ENCODE measurements around the gene ZNF683.
"Not testable (repeated sequence)": the region's sequence is repeated elsewhere in the genome, so short reads cannot be mapped to it uniquely, and the experiment has no call there.

The ZNF683 gene

DNA sequence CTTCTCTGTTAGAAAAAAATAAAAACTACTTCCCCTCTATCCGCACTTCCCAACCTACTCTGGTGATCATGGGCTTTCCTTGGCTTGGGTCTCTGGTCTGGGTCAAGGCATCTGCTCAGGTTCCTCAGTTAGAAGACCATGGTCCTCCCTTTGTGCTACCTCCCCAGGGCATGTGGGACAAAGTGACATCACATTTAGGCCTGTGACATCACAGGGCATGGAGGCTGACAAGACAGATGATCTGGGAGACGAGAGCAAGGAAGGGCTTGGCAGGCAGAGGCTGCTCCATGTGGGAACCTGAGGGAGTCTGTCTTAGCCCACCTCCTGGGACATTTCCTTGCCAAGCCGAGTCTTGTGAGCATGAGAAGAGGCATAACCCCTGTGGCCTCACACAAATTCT, at the start of gene ZNF683:
TSS of gene ZNF683 (minus strand) at position 140 of the 400 bp plus-strand sequence. CDS start 4,179 bp downstream, outside the sequence.
- DNase-seq (ENCODE audit: low spot score): not testable (repeated sequence)

DNA sequence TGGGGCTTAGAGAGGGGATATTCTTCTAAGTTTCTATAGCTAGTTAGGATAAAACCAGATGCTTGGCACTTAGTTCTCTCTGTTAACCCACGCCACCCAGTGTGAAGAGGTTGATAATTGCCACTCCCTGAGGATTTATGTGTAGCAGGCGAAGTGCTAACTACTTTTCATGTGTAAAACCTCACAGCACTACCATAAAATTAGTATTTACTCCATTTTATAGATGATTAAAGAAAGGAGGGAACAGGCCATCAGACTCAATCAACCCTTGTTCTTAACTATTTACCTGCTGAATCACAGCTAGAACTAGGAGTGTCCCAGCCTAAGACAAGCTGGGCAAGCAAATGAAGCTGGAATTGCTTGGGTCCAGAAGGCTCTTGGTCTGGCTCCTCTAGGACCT, 46.9 kb upstream of the ZNF683 start:
- DNase-seq (ENCODE audit: low spot score): no peak

DNA sequence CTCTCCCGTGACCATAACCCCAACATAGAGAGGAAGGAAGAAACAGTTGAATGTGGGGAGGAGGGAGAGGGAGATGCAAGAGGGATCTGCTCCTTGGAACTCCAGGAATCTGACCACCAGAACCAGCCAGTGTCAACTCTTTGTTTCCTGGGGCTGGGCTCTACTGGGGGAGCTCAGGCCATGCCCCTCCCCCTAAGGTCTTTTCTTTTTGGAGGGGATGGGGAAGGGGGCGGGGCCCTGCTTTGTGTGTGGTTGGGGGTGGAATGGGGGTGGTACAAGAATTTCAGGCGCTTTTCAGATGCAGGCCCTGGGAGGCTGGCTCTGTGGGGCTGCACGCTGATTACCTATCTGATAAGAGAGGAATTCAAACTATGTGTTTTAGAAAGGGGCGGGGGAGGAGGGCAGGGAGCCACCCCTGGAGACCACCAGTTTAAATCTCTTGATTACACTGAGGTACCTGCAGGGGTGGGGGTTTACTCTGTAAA, 46.4 kb upstream of the ZNF683 start:
- DNase-seq (ENCODE audit: low spot score): no peak

DNA sequence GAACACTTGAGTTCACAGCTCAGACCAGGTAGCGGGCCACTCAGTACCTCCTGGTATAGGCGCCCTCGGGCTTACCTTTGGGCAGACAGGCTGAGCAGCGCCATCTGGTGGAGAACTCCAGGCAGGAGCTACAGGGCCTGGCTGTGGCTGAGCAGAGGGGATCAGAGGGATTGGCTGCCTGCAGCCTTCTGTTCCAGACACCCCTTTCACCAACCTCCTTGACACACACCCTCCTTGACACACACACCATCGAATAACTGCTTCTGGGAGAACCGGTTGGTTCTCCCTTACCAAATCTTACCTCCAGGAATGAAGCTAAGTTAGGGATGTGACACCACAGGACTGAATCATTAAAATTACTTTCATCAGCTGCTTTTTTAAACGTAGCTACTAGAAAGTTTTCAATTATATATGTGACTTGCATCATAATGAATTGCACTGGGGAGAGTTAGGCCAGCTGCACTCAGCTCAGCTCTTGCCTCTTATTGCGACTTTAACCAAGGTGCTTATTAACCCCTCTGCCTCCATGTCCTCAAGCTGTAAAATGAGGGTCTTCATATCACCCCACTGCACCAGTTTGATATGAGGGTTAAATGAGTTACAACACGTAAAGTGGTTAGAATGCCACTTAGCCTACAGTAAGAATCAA, 44.7 kb upstream of the ZNF683 start:
- DNase-seq (ENCODE audit: low spot score): peak; percentile 72

DNA sequence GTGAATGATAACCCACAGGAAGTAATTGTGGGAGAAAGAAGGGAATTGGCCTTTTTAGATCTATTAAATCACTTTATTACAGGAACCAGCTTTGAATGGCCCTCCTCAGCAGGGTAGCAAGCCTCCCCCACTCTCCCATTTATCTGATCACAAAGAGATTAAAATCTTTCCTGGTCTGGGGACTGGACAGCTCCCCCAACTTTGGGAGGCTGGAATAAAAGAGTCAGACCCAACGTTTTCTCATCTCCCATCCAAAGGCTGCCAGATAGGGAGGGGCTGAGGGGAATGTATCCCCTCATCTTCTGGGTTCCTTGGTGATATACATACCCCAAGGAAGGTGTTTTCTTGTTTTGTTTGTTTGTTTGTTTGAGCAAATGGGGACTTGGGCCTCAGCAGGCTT, 40.5 kb upstream of the ZNF683 start:
- DNase-seq (ENCODE audit: low spot score): no peak

- no peak for DNase-seq (ENCODE audit: low spot score)
These were observed 39.8 kb upstream of the ZNF683 start for GRCh38 chr1:26412180-26412840.

DNA sequence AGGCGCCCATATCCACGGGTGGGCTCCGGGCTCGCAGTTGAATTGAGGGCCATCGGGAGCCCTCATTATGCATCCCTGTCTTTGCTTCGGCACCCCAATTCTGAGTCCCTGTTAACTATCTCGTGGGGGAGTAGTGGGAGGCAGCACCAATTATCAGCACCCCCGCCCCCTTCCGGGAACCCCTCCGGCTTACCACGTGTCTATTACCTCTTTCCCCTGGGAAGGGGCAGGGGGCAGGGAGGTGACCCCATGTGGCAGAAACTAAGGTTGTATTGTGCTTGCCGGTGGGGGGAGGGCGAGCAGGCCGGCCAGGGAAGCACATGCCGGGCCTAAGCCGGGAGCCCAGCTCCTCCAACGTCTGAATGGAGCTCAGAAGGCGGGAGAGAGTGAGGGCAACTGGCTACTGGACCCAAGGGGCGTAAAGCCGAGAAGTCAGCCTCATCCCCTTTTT, 39.1 kb upstream of the ZNF683 start:
- no peak for DNase-seq (ENCODE audit: low spot score)

DNA sequence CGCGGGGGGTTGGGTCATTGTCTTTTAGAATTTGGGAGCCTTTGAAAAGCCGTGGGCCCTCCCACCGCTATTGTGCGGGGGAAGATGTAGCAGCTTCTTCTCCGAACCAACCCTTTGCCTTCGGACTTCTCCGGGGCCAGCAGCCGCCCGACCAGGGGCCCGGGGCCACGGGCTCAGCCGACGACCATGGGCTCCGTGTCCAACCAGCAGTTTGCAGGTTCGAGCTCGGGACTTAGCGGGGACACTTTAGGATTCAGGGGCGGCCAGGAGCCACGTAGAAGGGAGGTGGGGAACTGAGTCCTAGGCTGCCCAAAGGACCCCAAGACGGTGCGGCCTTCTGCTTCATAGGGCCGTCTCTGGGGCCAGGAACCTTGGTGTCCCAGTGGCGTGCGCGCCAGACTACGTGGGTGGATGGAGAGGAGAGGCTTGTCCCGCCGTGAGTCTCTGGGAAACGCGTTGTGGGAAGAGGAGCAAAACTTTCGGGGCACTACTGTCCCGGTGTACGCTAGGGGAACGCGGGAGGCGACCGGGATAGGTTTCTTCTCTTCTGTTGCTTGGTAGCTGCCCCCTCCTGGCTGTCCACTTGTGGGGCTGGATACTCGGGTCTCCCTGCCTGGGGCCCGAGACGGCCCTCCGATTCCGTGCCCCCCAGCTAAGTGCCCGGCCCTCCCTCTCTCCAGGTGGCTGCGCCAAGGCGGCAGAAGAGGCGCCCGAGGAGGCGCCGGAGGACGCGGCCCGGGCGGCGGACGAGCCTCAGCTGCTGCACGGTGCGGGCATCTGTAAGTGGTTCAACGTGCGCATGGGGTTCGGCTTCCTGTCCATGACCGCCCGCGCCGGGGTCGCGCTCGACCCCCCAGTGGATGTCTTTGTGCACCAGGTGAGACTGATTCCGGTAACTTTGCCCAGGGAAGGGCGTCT, 38.4 kb upstream of the ZNF683 start, which contains the start of gene LIN28A:
TSS of gene LIN28A (plus strand) at position 112 of the 918 bp plus-strand sequence. CDS start at position 187, 75 bp downstream.
- DNase-seq (ENCODE audit: low spot score): no peak

DNA sequence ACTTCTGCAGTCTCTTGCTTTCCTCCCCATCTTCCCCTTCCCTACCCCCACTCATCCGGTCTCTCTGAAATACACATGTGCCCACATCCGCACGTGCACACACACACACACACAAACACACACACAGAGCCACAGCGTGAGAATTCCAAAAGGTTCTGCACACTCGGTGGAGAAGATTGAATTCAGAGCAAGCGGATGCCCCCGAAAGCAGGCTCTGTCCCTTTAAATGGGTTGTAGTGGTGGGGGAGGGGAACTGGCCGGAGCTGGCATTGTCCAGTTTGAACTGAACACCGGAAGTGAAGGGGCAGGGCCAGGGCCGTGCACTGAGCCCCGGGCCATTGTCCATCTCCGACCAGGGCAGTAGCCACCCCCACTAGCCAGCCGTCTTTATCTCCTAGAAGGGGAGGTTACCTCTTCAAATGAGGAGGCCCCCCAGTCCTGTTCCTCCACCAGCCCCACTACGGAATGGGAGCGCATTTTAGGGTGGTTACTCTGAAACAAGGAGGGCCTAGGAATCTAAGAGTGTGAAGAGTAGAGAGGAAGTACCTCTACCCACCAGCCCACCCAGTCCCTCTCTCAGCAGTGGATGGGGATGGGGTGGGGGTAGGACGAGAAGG, 36.7 kb upstream of the ZNF683 start:
- DNase-seq (ENCODE audit: low spot score): no peak

DNA sequence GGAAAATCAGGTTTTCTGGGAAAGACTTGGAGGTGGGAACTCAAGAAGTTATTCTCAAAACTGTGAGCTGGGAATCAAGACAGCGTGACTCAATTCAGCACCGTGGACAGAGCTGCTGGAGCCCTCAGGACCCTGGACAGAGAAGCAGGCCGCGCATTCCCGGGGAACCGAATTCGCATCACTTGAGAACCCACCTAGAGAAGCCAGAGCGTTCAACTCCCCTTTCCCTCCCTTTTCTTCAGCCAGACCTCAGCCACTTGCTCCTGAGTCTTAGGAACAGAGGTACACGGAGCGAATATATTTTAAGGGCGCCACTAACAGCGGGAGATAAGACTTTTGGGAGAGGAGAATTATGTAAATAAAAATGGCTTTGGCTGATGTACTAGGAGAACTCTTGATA, 36.1 kb upstream of the ZNF683 start:
- peak; percentile 20 for DNase-seq (ENCODE audit: low spot score)

DNA sequence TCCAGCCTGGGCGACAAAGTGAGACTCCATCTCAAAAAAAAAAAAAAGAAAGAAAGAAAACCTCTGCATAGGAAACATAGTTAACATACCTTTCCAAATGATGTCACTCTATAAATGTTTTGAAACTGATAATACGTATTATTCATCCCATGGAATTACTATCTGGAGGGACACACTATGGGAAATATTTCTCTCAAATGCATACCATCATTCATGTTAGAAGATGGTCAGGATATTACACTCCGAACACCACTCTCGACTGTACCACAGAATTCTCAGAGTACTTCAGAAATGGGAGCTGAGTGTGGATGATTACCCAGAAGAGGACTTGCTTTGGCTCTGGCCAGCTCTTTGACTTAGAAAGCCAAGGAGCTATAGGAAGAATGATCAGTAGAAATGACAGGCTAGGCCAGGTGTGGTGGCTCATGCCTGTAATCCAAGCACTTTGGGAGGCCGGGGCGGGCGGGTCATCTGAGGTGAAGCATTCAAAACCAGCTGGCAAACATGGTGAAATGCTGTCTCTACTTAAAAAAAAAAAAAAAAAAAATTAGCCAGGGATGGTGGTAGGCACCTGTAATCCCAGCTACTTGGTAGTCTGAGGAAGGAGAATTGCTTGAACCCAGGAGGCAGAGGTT, 32.8 kb upstream of the ZNF683 start:
- DNase-seq (ENCODE audit: low spot score): no peak

GRCh38 chr1:26404641-26405040, 32.1 kb upstream of the ZNF683 start:
- DNase-seq (ENCODE audit: low spot score): no peak

DNA sequence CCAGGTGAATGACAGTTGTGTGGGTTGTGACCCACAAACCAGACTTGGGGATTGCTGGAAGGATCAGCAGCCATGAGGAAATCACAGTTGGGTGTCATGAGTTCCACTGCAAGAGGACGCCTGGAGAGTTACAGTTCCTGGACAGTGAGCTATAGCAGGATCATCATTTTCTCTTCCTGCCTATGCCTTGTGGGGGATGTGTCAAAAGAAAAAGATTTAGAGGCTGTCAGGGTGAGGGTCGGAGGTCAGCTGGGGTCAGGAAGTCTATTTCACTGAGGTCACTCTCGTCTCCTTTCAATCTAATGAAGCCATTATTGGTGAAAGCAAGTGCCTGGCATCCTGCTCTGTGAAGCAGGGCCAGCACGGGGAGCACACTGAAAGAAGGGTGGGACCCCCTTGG, 31.1 kb upstream of the ZNF683 start:
- no peak for DNase-seq (ENCODE audit: low spot score)

- no peak for DNase-seq (ENCODE audit: low spot score)
These were observed 29.3 kb upstream of the ZNF683 start for GRCh38 chr1:26401891-26402290.

GRCh38 chr1:26399034-26399433, 26.5 kb upstream of the ZNF683 start:
- DNase-seq (ENCODE audit: low spot score): no peak

DNA sequence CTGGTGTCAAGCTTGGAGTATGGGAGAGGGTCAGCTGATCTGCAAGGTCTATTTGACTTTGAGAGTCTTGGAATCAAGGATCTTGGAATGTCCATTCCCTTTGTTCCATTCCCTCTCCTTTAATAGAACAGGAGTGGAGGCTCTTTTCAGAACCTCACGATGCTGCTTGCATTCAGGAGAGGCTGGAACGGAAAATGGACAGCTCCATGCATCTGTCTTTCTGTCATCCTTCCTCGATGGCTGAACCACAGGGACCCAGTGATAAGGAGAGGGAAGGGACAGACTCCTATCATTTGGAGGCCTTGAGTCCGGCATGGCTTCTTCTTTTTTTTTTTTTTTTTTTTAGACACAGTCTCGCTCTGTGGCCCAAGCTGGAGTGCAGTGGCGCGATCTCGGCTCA, 23.2 kb upstream of the ZNF683 start:
- no peak for DNase-seq (ENCODE audit: low spot score)

DNA sequence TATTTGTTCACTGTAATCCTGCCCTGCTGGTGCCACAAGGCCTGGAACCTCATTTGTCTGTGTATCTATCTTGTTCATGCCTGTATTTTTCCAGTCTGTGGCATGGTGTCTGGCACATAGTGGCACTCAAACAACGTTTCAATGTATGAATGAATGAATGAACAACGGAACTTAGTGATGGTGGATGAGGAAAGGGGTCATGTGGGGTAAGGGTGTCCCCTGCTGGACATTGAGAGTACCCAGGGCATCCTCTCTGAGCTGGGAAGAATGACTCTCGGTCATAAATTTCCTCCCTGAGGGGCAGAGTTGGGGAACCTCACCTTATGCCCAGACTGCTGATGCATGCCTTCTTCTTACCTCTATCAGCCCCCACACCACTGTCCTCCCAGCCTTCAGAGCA, 18.9 kb upstream of the ZNF683 start:
- DNase-seq (ENCODE audit: low spot score): peak; percentile 62

GRCh38 chr1:26389604-26390247, 17.2 kb upstream of the ZNF683 start:
- no peak for DNase-seq (ENCODE audit: low spot score)

GRCh38 chr1:26388791-26389445, 16.4 kb upstream of the ZNF683 start:
- DNase-seq (ENCODE audit: low spot score): no peak

DNA sequence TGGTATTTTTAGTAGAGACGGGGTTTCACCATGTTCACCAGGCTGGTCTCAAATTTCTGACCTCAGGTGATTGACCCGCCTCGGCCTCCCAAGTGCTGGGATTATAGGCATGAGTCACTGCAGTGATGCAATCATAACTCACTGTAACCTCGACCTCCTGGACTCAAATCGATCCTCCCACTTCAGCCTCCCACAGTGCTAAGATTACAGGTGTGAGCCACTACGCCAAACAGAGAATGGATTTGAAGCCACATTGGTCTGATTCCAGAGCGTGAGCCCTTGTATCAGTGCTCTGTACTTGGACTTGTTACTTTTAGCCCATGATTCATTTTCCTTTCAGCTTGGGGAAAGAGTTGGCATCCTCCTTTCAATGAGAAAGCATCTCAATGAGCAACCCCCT, 14.9 kb upstream of the ZNF683 start:
- DNase-seq (ENCODE audit: low spot score): peak; percentile 56
